ENCODE data around the gene ENPEP.
A peak's percentile ranks its signal among the peaks of the same experiment; 100 is the strongest.
"Not testable (repeated sequence)": the region's sequence is repeated elsewhere in the genome, so short reads cannot be mapped to it uniquely, and the experiment has no call there.

The ENPEP gene

GRCh38 chr4:110458494-110459266 lies 17.3 kb upstream of the ENPEP start:
- no peak for TF ChIP-seq Cebpa-rat (IDR thresholded peaks at IDR 0.05)
- Histone ChIP-seq H3K4me3 (no peak overlapping the region), H3K27ac (no peak overlapping the region), H3K9me3 (replicated peaks in 1 of 11) (no peaks in the 10 kb centered on the region), H3K27me3 (no peaks in the 10 kb centered on the region), H3K4me1 (no peaks in the 10 kb centered on the region), H4K20me1 (no peaks in the 10 kb centered on the region), H3K4me2 (no peak overlapping the region), H3K9ac (no peak overlapping the region), H3K36me3 (no peaks in the 10 kb centered on the region)

GRCh38 chr4:110460074-110460746 lies 15.7 kb upstream of the ENPEP start:
- Histone ChIP-seq H3K4me2 (no peak overlapping the region), H3K9me3 (replicated peaks in 1 of 11) (no peaks in the 10 kb centered on the region), H3K36me3 (no peaks in the 10 kb centered on the region), H3K4me1 (no peaks in the 10 kb centered on the region), H3K27me3 (no peaks in the 10 kb centered on the region), H3K27ac (no peak overlapping the region), H4K20me1 (no peaks in the 10 kb centered on the region), H3K9ac (no peak overlapping the region), H3K4me3 (no peak overlapping the region)
- TF ChIP-seq Cebpa-rat (IDR thresholded peaks at IDR 0.05) = no peak

- no peak for TF ChIP-seq Cebpa-rat (IDR thresholded peaks at IDR 0.05)
- no peak overlapping the region for H3K4me3 ChIP-seq
- H4K20me1 ChIP-seq = no peaks in the 10 kb centered on the region
- H3K27me3 ChIP-seq = no peaks in the 10 kb centered on the region
- peaks cover 0 to 8% (median 0%) of the 10 kb centered on the region in 11 experiments; a peak in 9 of 22 replicates for H3K9me3 ChIP-seq (replicated peaks in 1 of 11)
- H3K9ac ChIP-seq = no peak overlapping the region
- H3K36me3 ChIP-seq = no peaks in the 10 kb centered on the region
- H3K27ac ChIP-seq = no peak overlapping the region
- no peak overlapping the region for H3K4me2 ChIP-seq
- 0 out of 20 replicates have a peak, but pooled peaks cover 0 to 1% (median 0%) of the 10 kb centered on the region in 10 experiments for H3K4me1 ChIP-seq
These were observed 8.6 kb upstream of the ENPEP start for GRCh38 chr4:110467400-110467799.

GRCh38 chr4:110472583-110473329 lies 3.2 kb upstream of the ENPEP start:
- Histone ChIP-seq H3K27me3 (no peaks in the 10 kb centered on the region; a peak in 1 of 22 replicates), H3K4me2 (peak overlapping the region in 3 of 11 experiments; percentile 1 to 25 (median 18); a peak in 1 of 22 replicates), H3K4me3 (no peak overlapping the region), H4K20me1 (no peaks in the 10 kb centered on the region), H3K9me3 (replicated peaks in 1 of 11) (peaks cover 0 to 8% (median 0%) of the 10 kb centered on the region in 11 experiments; a peak in 9 of 22 replicates), H3K9ac (no peak overlapping the region), H3K4me1 (0 out of 20 replicates have a peak, but pooled peaks cover 0 to 5% (median 0%) of the 10 kb centered on the region in 10 experiments), H3K27ac (no peak overlapping the region), H3K36me3 (no peaks in the 10 kb centered on the region)
- no peak for TF ChIP-seq Cebpa-rat (IDR thresholded peaks at IDR 0.05)

- Histone ChIP-seq H3K27me3 (no peaks in the 10 kb centered on the region; a peak in 1 of 22 replicates), H3K9me3 (replicated peaks in 1 of 11) (peaks cover 0 to 3% (median 0%) of the 10 kb centered on the region in 11 experiments; a peak in 9 of 22 replicates), H3K4me2 (no peak overlapping the region), H3K4me1 (0 out of 20 replicates have a peak, but pooled peaks cover 0 to 5% (median 0%) of the 10 kb centered on the region in 10 experiments), H3K36me3 (no peaks in the 10 kb centered on the region), H4K20me1 (no peaks in the 10 kb centered on the region), H3K27ac (no peak overlapping the region), H3K4me3 (no peak overlapping the region), H3K9ac (no peak overlapping the region)
- no peak for TF ChIP-seq Cebpa-rat (IDR thresholded peaks at IDR 0.05)
These were observed 1.5 kb upstream of the ENPEP start for GRCh38 chr4:110474481-110474880.

- not testable (repeated sequence) for H3K9ac ChIP-seq; H3K9me3 ChIP-seq (replicated peaks in 1 of 11); H3K4me1 ChIP-seq; H3K36me3 ChIP-seq; H3K27ac ChIP-seq; H3K4me2 ChIP-seq; H3K4me3 ChIP-seq; H4K20me1 ChIP-seq; H3K27me3 ChIP-seq
These were observed 875 bp upstream of the ENPEP start for GRCh38 chr4:110475080-110475479.

GRCh38 chr4:110477836-110478235 lies 1.9 kb downstream of the ENPEP start:
- H3K4me1 ChIP-seq = no peaks in the 10 kb centered on the region
- no peaks in the 10 kb centered on the region for H3K36me3 ChIP-seq
- no peak for TF ChIP-seq Cebpa-rat (IDR thresholded peaks at IDR 0.05)
- no peaks in the 10 kb centered on the region; a peak in 1 of 22 replicates for H3K27me3 ChIP-seq
- no peaks in the 10 kb centered on the region for H3K9me3 ChIP-seq (replicated peaks in 1 of 11)
- no peak overlapping the region for H3K9ac ChIP-seq
- no peak overlapping the region for H3K4me3 ChIP-seq
- H3K4me2 ChIP-seq = no peak overlapping the region
- H3K27ac ChIP-seq = no peak overlapping the region
- H4K20me1 ChIP-seq = no peaks in the 10 kb centered on the region

- TF ChIP-seq Cebpa-rat (IDR thresholded peaks at IDR 0.05) = no peak
- H3K36me3 ChIP-seq = no peaks in the 10 kb centered on the region
- no peaks in the 10 kb centered on the region for H4K20me1 ChIP-seq
- no peak overlapping the region for H3K9ac ChIP-seq
- no peak overlapping the region for H3K4me2 ChIP-seq
- H3K9me3 ChIP-seq (replicated peaks in 1 of 11) = no peaks in the 10 kb centered on the region
- H3K27ac ChIP-seq = no peak overlapping the region
- no peaks in the 10 kb centered on the region; a peak in 1 of 22 replicates for H3K27me3 ChIP-seq
- peaks cover 0 to 17% (median 4%) of the 10 kb centered on the region in 10 experiments; a peak in 11 of 20 replicates for H3K4me1 ChIP-seq
- no peak overlapping the region for H3K4me3 ChIP-seq
These were observed 4.1 kb downstream of the ENPEP start for GRCh38 chr4:110480031-110480549.

- Histone ChIP-seq H4K20me1 (no peaks in the 10 kb centered on the region), H3K9me3 (replicated peaks in 1 of 11) (no peaks in the 10 kb centered on the region), H3K27ac (no peak overlapping the region), H3K27me3 (no peaks in the 10 kb centered on the region; a peak in 1 of 22 replicates), H3K4me2 (no peak overlapping the region), H3K4me3 (no peak overlapping the region), H3K9ac (no peak overlapping the region), H3K36me3 (no peaks in the 10 kb centered on the region), H3K4me1 (peaks cover 0 to 20% (median 4%) of the 10 kb centered on the region in 10 experiments; a peak in 11 of 20 replicates)
- no peak for TF ChIP-seq Cebpa-rat (IDR thresholded peaks at IDR 0.05)
These were observed 4.9 kb downstream of the ENPEP start for GRCh38 chr4:110480746-110481271.
